ENCODE data around the gene CALHM2. TPM values are rescaled to one million over a fixed set of nuclear protein-coding genes. Genes with fewer than 3 reads are reported as not detected.

The CALHM2 gene
- total RNA-seq, 1 donor from 2014 or later, result 0.44 TPM

DNA sequence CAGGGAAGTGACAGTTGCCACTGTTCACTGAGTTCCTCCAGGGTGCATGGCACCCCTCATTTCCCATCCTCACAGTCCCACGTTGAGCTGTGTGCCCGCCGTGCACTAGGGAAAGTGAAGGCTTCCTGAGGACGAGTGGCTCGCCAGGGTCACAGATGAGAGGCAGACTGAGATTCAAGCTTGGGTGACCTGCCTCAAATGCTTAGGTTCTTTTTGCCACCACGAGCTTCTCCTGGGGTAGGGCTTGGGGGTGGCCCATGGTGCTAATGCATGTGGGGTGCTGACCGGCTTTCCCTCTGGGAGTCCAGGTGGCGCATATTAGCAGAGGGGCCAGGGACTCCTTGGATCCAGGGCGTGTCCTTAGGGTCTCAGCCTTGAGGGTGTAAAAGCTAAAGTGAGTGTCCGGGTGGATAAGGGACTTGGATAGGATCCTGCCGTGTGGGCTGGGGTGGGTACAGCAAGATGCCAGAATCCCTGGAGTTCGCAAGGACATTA lies 1.9 kb downstream of the CALHM2 start:
- H3K9me3 Mint-ChIP-seq (ENCODE audit: unreplicated experiment), result peaks cover 8% of the 10 kb centered on the region
- no peak for DNase-seq
- H3K4me3 Mint-ChIP-seq (ENCODE audit: unreplicated experiment), result no peak overlapping the region
- no peak overlapping the region for H3K27ac Mint-ChIP-seq (ENCODE audit: unreplicated experiment)
- TF ChIP-seq, protein P1, sequence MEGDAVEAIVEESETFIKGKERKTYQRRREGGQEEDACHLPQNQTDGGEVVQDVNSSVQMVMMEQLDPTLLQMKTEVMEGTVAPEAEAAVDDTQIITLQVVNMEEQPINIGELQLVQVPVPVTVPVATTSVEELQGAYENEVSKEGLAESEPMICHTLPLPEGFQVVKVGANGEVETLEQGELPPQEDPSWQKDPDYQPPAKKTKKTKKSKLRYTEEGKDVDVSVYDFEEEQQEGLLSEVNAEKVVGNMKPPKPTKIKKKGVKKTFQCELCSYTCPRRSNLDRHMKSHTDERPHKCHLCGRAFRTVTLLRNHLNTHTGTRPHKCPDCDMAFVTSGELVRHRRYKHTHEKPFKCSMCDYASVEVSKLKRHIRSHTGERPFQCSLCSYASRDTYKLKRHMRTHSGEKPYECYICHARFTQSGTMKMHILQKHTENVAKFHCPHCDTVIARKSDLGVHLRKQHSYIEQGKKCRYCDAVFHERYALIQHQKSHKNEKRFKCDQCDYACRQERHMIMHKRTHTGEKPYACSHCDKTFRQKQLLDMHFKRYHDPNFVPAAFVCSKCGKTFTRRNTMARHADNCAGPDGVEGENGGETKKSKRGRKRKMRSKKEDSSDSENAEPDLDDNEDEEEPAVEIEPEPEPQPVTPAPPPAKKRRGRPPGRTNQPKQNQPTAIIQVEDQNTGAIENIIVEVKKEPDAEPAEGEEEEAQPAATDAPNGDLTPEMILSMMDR (IDR thresholded peaks at IDR 0.05; ENCODE audit: partially characterized antibody, unreplicated experiment), result no peak
- peaks cover 11% of the 10 kb centered on the region for H3K36me3 Mint-ChIP-seq (ENCODE audit: unreplicated experiment)
- peaks cover 2% of the 10 kb centered on the region for H3K27me3 Mint-ChIP-seq (ENCODE audit: unreplicated experiment)
- H3K4me1 Mint-ChIP-seq (ENCODE audit: low read depth, unreplicated experiment), result peaks cover 10% of the 10 kb centered on the region

DNA sequence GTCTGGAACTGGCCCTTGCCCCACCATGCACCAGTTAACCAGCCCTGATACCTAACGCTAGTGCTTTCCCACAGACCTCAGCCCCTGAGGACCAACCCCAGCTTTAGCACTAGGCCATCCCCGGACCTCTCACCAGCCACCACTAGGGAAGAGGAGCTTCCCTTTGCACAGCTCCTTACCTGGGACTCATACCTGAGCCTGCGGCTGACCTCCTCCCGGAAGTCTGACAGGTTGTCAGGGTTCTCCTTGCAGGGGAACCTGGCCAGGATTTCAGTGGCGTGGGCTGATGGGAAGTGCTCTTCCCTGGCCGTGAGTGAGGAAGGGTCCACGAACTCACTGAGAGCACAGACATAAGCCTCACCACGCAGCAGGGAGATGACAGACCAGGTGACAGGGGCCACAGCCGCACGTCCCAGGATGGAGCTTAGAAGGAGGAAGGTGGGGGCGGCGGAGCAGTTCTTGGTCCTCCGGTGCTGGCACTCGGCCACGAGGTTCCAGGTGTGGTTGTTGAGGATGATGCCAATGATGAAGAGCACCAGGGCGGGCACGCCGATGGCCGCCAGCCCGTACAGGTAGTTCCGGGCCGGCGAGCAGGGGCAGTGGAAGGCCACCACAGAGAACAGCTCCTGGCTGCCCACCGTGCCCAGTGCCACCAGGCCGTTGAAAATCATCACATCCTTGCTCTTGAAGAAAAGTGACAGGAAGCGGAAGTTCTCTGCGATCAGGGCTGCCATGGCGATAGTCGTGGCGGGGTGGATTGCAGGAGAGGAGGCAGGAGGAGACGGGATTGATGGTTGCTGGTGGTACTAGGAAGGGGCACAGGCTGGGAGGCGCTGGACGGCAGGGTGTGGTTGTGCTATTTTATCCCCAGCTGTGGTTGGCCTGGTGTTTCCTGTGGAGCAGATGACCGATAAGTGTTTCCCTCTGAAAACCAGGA lies 2.7 kb downstream of the CALHM2 start:
- no peak for DNase-seq
- Mint-ChIP-seq H3K4me3 (ENCODE audit: unreplicated experiment) (no peak overlapping the region), H3K4me1 (ENCODE audit: low read depth, unreplicated experiment) (peaks cover 10% of the 10 kb centered on the region), H3K27me3 (ENCODE audit: unreplicated experiment) (peaks cover 2% of the 10 kb centered on the region), H3K27ac (ENCODE audit: unreplicated experiment) (no peak overlapping the region), H3K36me3 (ENCODE audit: unreplicated experiment) (peaks cover 11% of the 10 kb centered on the region), H3K9me3 (ENCODE audit: unreplicated experiment) (peaks cover 8% of the 10 kb centered on the region)
- TF ChIP-seq, protein P1 (IDR thresholded peaks at IDR 0.05; ENCODE audit: partially characterized antibody, unreplicated experiment), result no peak

DNA sequence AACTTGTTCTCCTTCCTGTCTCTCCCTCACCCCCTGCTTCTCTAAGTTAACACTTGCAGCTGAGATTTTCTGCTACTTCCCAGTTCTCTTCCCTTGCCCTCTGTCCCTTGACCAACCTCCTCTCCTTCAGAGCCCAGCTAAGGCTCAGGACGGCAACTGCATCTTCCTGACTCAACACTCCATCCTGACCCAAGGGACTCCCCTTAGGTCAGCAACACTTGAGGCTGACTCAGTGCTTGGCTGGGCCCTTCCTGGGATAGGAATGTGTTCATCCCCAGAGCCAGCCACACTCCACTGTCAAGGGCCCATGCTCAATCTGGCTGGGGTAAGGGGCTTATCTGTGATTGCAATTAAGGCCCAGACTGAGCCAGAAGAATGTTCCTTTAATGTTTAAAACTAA lies 3.4 kb downstream of the CALHM2 start:
- Mint-ChIP-seq H3K9me3 (ENCODE audit: unreplicated experiment) (peaks cover 8% of the 10 kb centered on the region), H3K4me1 (ENCODE audit: low read depth, unreplicated experiment) (peaks cover 10% of the 10 kb centered on the region), H3K27ac (ENCODE audit: unreplicated experiment) (peak overlapping the region; percentile 11), H3K4me3 (ENCODE audit: unreplicated experiment) (no peak overlapping the region), H3K27me3 (ENCODE audit: unreplicated experiment) (peaks cover 2% of the 10 kb centered on the region), H3K36me3 (ENCODE audit: unreplicated experiment) (peaks cover 11% of the 10 kb centered on the region)
- TF ChIP-seq, protein P1 (IDR thresholded peaks at IDR 0.05; ENCODE audit: partially characterized antibody, unreplicated experiment), result no peak
- DNase-seq, result no peak

DNA sequence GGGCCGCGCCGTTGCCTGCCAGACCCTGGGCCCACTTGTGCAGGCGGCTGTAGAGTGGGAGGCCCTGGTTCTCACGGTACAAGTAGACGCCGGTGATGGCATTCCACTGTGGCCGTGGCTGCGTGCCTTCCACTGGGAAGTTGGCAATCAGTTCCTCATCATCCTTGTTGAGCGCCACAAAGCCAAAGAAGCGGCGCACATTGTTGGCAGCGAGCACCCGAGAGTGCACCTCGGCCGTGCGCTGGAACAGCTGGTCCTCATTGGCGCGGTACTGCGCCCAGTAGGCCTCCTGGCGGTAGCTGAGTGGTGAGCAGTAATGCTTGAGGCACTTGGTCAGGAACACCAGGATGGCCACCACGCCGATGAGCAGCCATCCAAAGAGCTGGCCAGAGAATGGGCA lies 5.0 kb downstream of the CALHM2 start:
- TF ChIP-seq, protein P1 (IDR thresholded peaks at IDR 0.05; ENCODE audit: partially characterized antibody, unreplicated experiment), result no peak
- H3K27ac Mint-ChIP-seq (ENCODE audit: unreplicated experiment), result no peak overlapping the region
- H3K36me3 Mint-ChIP-seq (ENCODE audit: unreplicated experiment), result peaks cover 8% of the 10 kb centered on the region
- peaks cover 7% of the 10 kb centered on the region for H3K4me1 Mint-ChIP-seq (ENCODE audit: low read depth, unreplicated experiment)
- no peak overlapping the region for H3K4me3 Mint-ChIP-seq (ENCODE audit: unreplicated experiment)
- DNase-seq, result no peak
- H3K9me3 Mint-ChIP-seq (ENCODE audit: unreplicated experiment), result peaks cover 8% of the 10 kb centered on the region
- H3K27me3 Mint-ChIP-seq (ENCODE audit: unreplicated experiment), result peaks cover 2% of the 10 kb centered on the region

All from glutamatergic neuron (in vitro differentiated cells).